PC-3 (cell line): Measurements from ENCODE around the gene RABGAP1.

Experiments used
- EZH2 ChIP-seq: fragments of 300-600 bp; sonication (generic); IDR thresholded peaks from one replicate; pipeline ENCODE4 v1.6.1; 2017; ENCODE audit warnings: antibody characterized with exemption, mild to moderate bottlenecking, low read length; ENCODE audit not compliant: unreplicated experiment
- EZH2phosphoT487 ChIP-seq: fragments of 300-600 bp; sonication (generic); IDR thresholded peaks from 2 replicates; pipeline ENCODE4 v1.6.1; 2018; ENCODE audit warnings: mild to moderate bottlenecking, antibody characterized with exemption, low read length, borderline replicate concordance
- TF ChIP-seq, protein P1 (sequence below): fragments of 300-600 bp; sonication (generic); conservative IDR thresholded peaks from 2 replicates; pipeline ENCODE4 v1.5.1; 2017; ENCODE audit warnings: antibody characterized with exemption, low read depth, mild to moderate bottlenecking, low read length

DNA sequence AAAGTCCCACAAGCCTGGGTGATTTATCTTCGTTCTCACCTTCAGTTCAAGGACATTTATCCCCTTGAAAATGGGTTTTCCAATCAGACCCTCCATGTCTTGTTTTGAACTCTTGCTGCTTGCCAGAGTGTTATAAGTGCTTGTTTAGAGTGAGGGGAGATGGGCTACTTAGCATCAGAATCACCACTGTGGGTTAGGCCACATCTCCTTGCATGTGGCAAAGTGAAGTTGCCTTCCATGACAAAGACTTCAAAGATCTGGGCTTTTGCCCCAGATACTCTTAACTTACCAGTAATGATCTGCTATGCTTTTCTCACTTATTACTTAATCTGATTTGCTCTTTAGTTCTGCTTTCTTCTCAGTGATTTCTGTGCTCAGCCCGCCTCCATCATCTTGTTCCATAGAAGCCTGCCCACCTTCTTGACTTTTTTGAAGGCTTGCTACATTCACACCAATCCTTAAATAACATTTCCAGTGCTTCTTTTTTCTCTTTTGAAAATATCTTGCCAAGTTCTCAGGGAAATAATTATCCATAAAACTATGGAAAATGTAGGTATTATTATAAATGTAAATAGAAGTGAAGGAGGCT lies 131.7 kb downstream of the RABGAP1 start:
- TF ChIP-seq, protein P1, sequence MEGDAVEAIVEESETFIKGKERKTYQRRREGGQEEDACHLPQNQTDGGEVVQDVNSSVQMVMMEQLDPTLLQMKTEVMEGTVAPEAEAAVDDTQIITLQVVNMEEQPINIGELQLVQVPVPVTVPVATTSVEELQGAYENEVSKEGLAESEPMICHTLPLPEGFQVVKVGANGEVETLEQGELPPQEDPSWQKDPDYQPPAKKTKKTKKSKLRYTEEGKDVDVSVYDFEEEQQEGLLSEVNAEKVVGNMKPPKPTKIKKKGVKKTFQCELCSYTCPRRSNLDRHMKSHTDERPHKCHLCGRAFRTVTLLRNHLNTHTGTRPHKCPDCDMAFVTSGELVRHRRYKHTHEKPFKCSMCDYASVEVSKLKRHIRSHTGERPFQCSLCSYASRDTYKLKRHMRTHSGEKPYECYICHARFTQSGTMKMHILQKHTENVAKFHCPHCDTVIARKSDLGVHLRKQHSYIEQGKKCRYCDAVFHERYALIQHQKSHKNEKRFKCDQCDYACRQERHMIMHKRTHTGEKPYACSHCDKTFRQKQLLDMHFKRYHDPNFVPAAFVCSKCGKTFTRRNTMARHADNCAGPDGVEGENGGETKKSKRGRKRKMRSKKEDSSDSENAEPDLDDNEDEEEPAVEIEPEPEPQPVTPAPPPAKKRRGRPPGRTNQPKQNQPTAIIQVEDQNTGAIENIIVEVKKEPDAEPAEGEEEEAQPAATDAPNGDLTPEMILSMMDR: no peak
- no peak for TF ChIP-seq EZH2phosphoT487
- TF ChIP-seq EZH2: no peak
